Liver (tissue), 3 donors: ENCODE results near the gene OSGEP.

Experiments used
- EGR1 ChIP-seq, 2 donors: IDR thresholded peaks; 2 replicates each; pipeline ENCODE4 v1.6.1; 2016 to 2018; ENCODE audit warnings: antibody characterized with exemption in 2 of 2, low read depth in 2 of 2
- FOXA1 ChIP-seq: IDR thresholded peaks from 2 replicates; pipeline ENCODE4 v1.6.1; 2016; ENCODE audit warnings: antibody characterized with exemption
- GABPA ChIP-seq, 2 donors: IDR thresholded peaks in 1 of 2; conservative IDR thresholded peaks in 1 of 2; 2 replicates each; pipeline ENCODE4 v1.6.1; 2016; ENCODE audit warnings: antibody characterized with exemption in 2 of 2, mild to moderate bottlenecking in 1 of 2, moderate library complexity in 1 of 2
- HNF4G ChIP-seq: IDR thresholded peaks from 2 replicates; pipeline ENCODE4 v1.6.1; 2016; ENCODE audit warnings: antibody characterized with exemption
- JUND ChIP-seq, 2 donors: IDR thresholded peaks; 2 replicates each; pipeline ENCODE4 v1.6.1; 2016; ENCODE audit warnings: antibody characterized with exemption in 2 of 2
- RAD21 ChIP-seq, 2 donors: IDR thresholded peaks; 2 replicates each; pipeline ENCODE4 v1.6.1; 2016; ENCODE audit warnings: antibody characterized with exemption in 2 of 2, mild to moderate bottlenecking in 2 of 2
- SP1 ChIP-seq: IDR thresholded peaks from 2 replicates; pipeline ENCODE4 v1.6.1; 2018; ENCODE audit warnings: antibody characterized with exemption, mild to moderate bottlenecking
- TAF1 ChIP-seq: conservative IDR thresholded peaks from 2 replicates; pipeline ENCODE4 v1.6.1; 2016; ENCODE audit warnings: antibody characterized with exemption, mild to moderate bottlenecking
- YY1 ChIP-seq: IDR thresholded peaks from 2 replicates; pipeline ENCODE4 v1.6.1; 2016; ENCODE audit warnings: antibody characterized with exemption, mild to moderate bottlenecking
- TF ChIP-seq, protein P1 (sequence below): fragments of 150-350 bp; IDR thresholded peaks from 2 replicates; pipeline ENCODE4 v1.5.1; 2017; ENCODE audit warnings: improper control_type of control experiment, low read depth, low read length; ENCODE audit not compliant: missing input control
- TF ChIP-seq, protein P2 (sequence below): IDR thresholded peaks from 2 replicates; pipeline ENCODE4 v1.6.1; 2016; ENCODE audit warnings: antibody characterized with exemption
- TF ChIP-seq, protein P3 (sequence below): IDR thresholded peaks from 2 replicates; pipeline ENCODE4 v1.6.1; 2016; ENCODE audit warnings: antibody characterized with exemption
- TF ChIP-seq, protein P4 (sequence below): IDR thresholded peaks from 2 replicates; pipeline ENCODE4 v1.6.1; 2016; ENCODE audit warnings: antibody characterized with exemption
- TF ChIP-seq, protein P5 (sequence below): IDR thresholded peaks from 2 replicates; pipeline ENCODE4 v1.6.1; 2016; ENCODE audit warnings: antibody characterized with exemption, mild to moderate bottlenecking
- donor health status: healthy.
- donor health status: healthy.

DNA sequence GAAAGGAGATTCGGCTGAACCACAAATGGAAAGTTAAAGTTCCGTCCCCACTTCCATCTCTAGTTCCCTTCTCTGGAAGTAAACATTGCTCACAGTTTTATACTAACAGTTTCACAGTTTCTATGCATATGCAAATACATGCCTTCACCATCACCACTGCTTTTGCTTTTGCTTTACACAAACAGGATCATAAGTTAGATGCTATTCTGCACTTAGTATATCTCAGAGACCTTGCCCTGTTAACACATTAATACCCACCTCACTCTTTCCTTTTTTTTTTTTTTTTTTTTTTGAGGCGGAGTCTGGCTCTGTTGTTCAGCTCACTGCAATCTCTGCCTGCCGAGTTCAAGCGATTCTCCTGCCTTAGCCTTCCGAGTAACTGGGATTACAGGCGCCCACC, 42.2 kb downstream of the OSGEP start:
- TF ChIP-seq, protein P1, sequence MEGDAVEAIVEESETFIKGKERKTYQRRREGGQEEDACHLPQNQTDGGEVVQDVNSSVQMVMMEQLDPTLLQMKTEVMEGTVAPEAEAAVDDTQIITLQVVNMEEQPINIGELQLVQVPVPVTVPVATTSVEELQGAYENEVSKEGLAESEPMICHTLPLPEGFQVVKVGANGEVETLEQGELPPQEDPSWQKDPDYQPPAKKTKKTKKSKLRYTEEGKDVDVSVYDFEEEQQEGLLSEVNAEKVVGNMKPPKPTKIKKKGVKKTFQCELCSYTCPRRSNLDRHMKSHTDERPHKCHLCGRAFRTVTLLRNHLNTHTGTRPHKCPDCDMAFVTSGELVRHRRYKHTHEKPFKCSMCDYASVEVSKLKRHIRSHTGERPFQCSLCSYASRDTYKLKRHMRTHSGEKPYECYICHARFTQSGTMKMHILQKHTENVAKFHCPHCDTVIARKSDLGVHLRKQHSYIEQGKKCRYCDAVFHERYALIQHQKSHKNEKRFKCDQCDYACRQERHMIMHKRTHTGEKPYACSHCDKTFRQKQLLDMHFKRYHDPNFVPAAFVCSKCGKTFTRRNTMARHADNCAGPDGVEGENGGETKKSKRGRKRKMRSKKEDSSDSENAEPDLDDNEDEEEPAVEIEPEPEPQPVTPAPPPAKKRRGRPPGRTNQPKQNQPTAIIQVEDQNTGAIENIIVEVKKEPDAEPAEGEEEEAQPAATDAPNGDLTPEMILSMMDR = no peak
- TF ChIP-seq, protein P2, sequence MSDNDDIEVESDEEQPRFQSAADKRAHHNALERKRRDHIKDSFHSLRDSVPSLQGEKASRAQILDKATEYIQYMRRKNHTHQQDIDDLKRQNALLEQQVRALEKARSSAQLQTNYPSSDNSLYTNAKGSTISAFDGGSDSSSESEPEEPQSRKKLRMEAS = no peak
- TF ChIP-seq TAF1 = no peak
- no peak for TF ChIP-seq GABPA (IDR thresholded peaks at IDR 0.05 in 1 of 2, conservative IDR thresholded peaks at IDR 0.05 in 1 of 2)
- TF ChIP-seq JUND (IDR thresholded peaks at IDR 0.05) = no peak
- TF ChIP-seq, protein P3, sequence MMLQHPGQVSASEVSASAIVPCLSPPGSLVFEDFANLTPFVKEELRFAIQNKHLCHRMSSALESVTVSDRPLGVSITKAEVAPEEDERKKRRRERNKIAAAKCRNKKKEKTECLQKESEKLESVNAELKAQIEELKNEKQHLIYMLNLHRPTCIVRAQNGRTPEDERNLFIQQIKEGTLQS = no peak
- no peak for TF ChIP-seq FOXA1
- TF ChIP-seq, protein P4, sequence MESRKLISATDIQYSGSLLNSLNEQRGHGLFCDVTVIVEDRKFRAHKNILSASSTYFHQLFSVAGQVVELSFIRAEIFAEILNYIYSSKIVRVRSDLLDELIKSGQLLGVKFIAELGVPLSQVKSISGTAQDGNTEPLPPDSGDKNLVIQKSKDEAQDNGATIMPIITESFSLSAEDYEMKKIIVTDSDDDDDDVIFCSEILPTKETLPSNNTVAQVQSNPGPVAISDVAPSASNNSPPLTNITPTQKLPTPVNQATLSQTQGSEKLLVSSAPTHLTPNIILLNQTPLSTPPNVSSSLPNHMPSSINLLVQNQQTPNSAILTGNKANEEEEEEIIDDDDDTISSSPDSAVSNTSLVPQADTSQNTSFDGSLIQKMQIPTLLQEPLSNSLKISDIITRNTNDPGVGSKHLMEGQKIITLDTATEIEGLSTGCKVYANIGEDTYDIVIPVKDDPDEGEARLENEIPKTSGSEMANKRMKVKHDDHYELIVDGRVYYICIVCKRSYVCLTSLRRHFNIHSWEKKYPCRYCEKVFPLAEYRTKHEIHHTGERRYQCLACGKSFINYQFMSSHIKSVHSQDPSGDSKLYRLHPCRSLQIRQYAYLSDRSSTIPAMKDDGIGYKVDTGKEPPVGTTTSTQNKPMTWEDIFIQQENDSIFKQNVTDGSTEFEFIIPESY = no peak
- TF ChIP-seq, protein P5, sequence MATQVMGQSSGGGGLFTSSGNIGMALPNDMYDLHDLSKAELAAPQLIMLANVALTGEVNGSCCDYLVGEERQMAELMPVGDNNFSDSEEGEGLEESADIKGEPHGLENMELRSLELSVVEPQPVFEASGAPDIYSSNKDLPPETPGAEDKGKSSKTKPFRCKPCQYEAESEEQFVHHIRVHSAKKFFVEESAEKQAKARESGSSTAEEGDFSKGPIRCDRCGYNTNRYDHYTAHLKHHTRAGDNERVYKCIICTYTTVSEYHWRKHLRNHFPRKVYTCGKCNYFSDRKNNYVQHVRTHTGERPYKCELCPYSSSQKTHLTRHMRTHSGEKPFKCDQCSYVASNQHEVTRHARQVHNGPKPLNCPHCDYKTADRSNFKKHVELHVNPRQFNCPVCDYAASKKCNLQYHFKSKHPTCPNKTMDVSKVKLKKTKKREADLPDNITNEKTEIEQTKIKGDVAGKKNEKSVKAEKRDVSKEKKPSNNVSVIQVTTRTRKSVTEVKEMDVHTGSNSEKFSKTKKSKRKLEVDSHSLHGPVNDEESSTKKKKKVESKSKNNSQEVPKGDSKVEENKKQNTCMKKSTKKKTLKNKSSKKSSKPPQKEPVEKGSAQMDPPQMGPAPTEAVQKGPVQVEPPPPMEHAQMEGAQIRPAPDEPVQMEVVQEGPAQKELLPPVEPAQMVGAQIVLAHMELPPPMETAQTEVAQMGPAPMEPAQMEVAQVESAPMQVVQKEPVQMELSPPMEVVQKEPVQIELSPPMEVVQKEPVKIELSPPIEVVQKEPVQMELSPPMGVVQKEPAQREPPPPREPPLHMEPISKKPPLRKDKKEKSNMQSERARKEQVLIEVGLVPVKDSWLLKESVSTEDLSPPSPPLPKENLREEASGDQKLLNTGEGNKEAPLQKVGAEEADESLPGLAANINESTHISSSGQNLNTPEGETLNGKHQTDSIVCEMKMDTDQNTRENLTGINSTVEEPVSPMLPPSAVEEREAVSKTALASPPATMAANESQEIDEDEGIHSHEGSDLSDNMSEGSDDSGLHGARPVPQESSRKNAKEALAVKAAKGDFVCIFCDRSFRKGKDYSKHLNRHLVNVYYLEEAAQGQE = no peak
- TF ChIP-seq EGR1 (IDR thresholded peaks at IDR 0.05; ENCODE audit: low read depth in 2 of 2) = no peak
- TF ChIP-seq RAD21 (IDR thresholded peaks at IDR 0.05) = no peak
- no peak for TF ChIP-seq HNF4G
- TF ChIP-seq YY1 = no peak
- no peak for TF ChIP-seq SP1
